Loucy (cell line): Measurements from ENCODE around the gene TCTN1.

Experiments used
- H2AFZ ChIP-seq: fragments of 200-600 bp; sonication (generic); 2 replicates; pipeline ENCODE4 v1.6.0; 2016; ENCODE audit warnings: antibody characterized with exemption, mild to moderate bottlenecking, low read length, moderate library complexity
- H3F3A ChIP-seq: fragments of 200-600 bp; 2 replicates; pipeline ENCODE4 v1.6.0; 2016; ENCODE audit warnings: antibody characterized with exemption, low read depth, mild to moderate bottlenecking
- H3K27me3 ChIP-seq: fragments of 200-600 bp; sonication (generic); 2 replicates; pipeline ENCODE4 v1.6.1; 2014; ENCODE audit warnings: low read length, mild to moderate bottlenecking; ENCODE audit not compliant: insufficient read depth, poor library complexity, severe bottlenecking
- H3K36me3 ChIP-seq: fragments of 200-600 bp; sonication (generic); 2 replicates; pipeline ENCODE4 v1.6.1; 2016; ENCODE audit warnings: low read length; ENCODE audit not compliant: insufficient read depth
- H3K4me1 ChIP-seq: fragments of 200-600 bp; sonication (generic); 2 replicates; pipeline ENCODE4 v1.5.1; 2014; ENCODE audit warnings: low read length, mild to moderate bottlenecking; ENCODE audit not compliant: insufficient read depth, poor library complexity, severe bottlenecking
- H3K4me2 ChIP-seq: fragments of 200-600 bp; sonication (generic); 2 replicates; pipeline ENCODE4 v1.6.0; 2014; ENCODE audit warnings: antibody characterized with exemption, low read length, low read depth, mild to moderate bottlenecking; ENCODE audit not compliant: poor library complexity, severe bottlenecking
- H3K4me3 ChIP-seq: fragments of 200-600 bp; sonication (generic); 2 replicates; pipeline ENCODE4 v1.5.1; 2014; ENCODE audit warnings: low read length, mild to moderate bottlenecking, mixed read lengths; ENCODE audit not compliant: poor library complexity, severe bottlenecking
- H3K79me2 ChIP-seq: fragments of 200-600 bp; sonication (generic); 2 replicates; pipeline ENCODE4 v1.6.1; 2014; ENCODE audit warnings: low read length; ENCODE audit not compliant: insufficient read depth
- H3K9ac ChIP-seq: fragments of 200-600 bp; sonication (generic); 2 replicates; pipeline ENCODE4 v1.6.0; 2014; ENCODE audit warnings: mild to moderate bottlenecking, low read depth, low read length, moderate library complexity; ENCODE audit not compliant: poor library complexity, severe bottlenecking
- H3K9me2 ChIP-seq: fragments of 200-600 bp; sonication (generic); replicated peaks from 2 replicates; pipeline ENCODE4 v1.6.1; 2016; ENCODE audit warnings: low read depth, low read length, mixed read lengths
- H3K9me3 ChIP-seq: fragments of 200-600 bp; sonication (generic); 2 replicates; pipeline ENCODE4 v1.6.1; 2014; ENCODE audit warnings: mild to moderate bottlenecking, antibody characterized with exemption, low read length, low read depth; ENCODE audit not compliant: insufficient read depth
- H4K20me1 ChIP-seq: fragments of 200-600 bp; sonication (generic); 2 replicates; pipeline ENCODE4 v1.6.0; 2014; ENCODE audit warnings: antibody characterized with exemption, low read length, mild to moderate bottlenecking; ENCODE audit not compliant: insufficient read depth, poor library complexity, severe bottlenecking
- CTCF ChIP-seq: fragments of 200-600 bp; sonication (generic); conservative IDR thresholded peaks from 2 replicates; pipeline ENCODE4 v1.5.1; 2014; ENCODE audit warnings: mild to moderate bottlenecking, antibody characterized with exemption, low read length
- EZH2phosphoT487 ChIP-seq: fragments of 200-600 bp; IDR thresholded peaks from 2 replicates; pipeline ENCODE4 v1.6.1; 2018; ENCODE audit warnings: antibody characterized with exemption, mild to moderate bottlenecking, moderate library complexity, borderline replicate concordance

TCTN1 gene

GRCh38 chr12:110613771-110614684, at the start of gene TCTN1:
TSS of gene TCTN1 (plus strand) at chr12:110614129. CDS start at chr12:110614183, 54 bp downstream.
- Histone ChIP-seq H3K4me1 (peaks cover 5% of the 10 kb centered on the region), H3K9me2 (no peaks in the 10 kb centered on the region), H3K9me3 (no peaks in the 10 kb centered on the region), H2AFZ (peak within 1 kb of the TSS; percentile 100), H3K79me2 (no peaks in the 10 kb centered on the region), H3K4me3 (peak within 1 kb of the TSS; percentile 91), H3K4me2 (peak within 1 kb of the TSS; percentile 100), H3K27me3 (no peaks in the 10 kb centered on the region), H3K36me3 (no peaks in the 10 kb centered on the region), H3F3A (no peaks in the 10 kb centered on the region), H3K9ac (peak within 1 kb of the TSS; percentile 73), H4K20me1 (no peaks in the 10 kb centered on the region)
- TF ChIP-seq EZH2phosphoT487 (no peak), CTCF (no peak)

- no peak overlapping the region for H3K4me2 ChIP-seq
- H3K4me1 ChIP-seq, result peaks cover 7% of the 10 kb centered on the region
- H2AFZ ChIP-seq, result no peak overlapping the region
- no peak overlapping the region for H3K9ac ChIP-seq
- peaks cover 97% of the 10 kb centered on the region for H3K79me2 ChIP-seq
- no peak overlapping the region for H3K4me3 ChIP-seq
- peaks cover 59% of the 10 kb centered on the region for H4K20me1 ChIP-seq
- TF ChIP-seq CTCF (no peak), EZH2phosphoT487 (no peak)
- no peaks in the 10 kb centered on the region for H3K36me3 ChIP-seq
- H3K9me2 ChIP-seq, result no peaks in the 10 kb centered on the region
- no peaks in the 10 kb centered on the region for H3K27me3 ChIP-seq
- H3F3A ChIP-seq, result no peaks in the 10 kb centered on the region
- H3K9me3 ChIP-seq, result peaks cover 3% of the 10 kb centered on the region
Observed at GRCh38 chr12:110564471-110564991, 49.4 kb upstream of the TCTN1 start.

GRCh38 chr12:110565894-110566871, 47.7 kb upstream of the TCTN1 start:
- H3K4me2 ChIP-seq, result no peak overlapping the region
- no peak overlapping the region for H2AFZ ChIP-seq
- no peaks in the 10 kb centered on the region for H3K36me3 ChIP-seq
- H3K9ac ChIP-seq, result no peak overlapping the region
- H3K27me3 ChIP-seq, result no peaks in the 10 kb centered on the region
- TF ChIP-seq CTCF, result no peak
- TF ChIP-seq EZH2phosphoT487, result no peak
- peaks cover 7% of the 10 kb centered on the region for H3K9me3 ChIP-seq
- no peak overlapping the region for H3K4me3 ChIP-seq
- H3K4me1 ChIP-seq, result peaks cover 7% of the 10 kb centered on the region
- H3F3A ChIP-seq, result no peaks in the 10 kb centered on the region
- H3K79me2 ChIP-seq, result peaks cover 85% of the 10 kb centered on the region
- H4K20me1 ChIP-seq, result peaks cover 52% of the 10 kb centered on the region
- no peaks in the 10 kb centered on the region for H3K9me2 ChIP-seq
